ENCODE measurements around the gene GDAP1L1. TPM values are rescaled to one million over a fixed set of nuclear protein-coding genes. Genes with fewer than 3 reads are reported as not detected.
"Not testable (repeated sequence)": the region's sequence is repeated elsewhere in the genome, so short reads cannot be mapped to it uniquely, and the experiment has no call there.

Gene GDAP1L1
- total RNA-seq, 1 donor from 2014 or later, result not detected

GRCh38 chr20:44310664-44311639 lies 63.8 kb downstream of the GDAP1L1 start, which contains the start of gene FITM2:
TSS of gene FITM2 (minus strand) at chr20:44311202. CDS start at chr20:44311148, 54 bp downstream.
- no peaks in the 10 kb centered on the region for H3K9me3 ChIP-seq (ENCODE audit: control insufficient read depth in 3 of 3, low read length in 3 of 3)
- H3K9ac ChIP-seq (ENCODE audit: low read depth in 1 of 3, low read length in 3 of 3), result peak within 1 kb of the TSS; percentile 82 to 96 (median 86)
- peak within 1 kb of the TSS; percentile 91 to 100 (median 97) for H3K4me3 ChIP-seq (ENCODE audit: low read length in 3 of 3)
- H3K27me3 ChIP-seq (ENCODE audit: control insufficient read depth in 3 of 3, insufficient read depth in 3 of 3, low read length in 3 of 3), result no peaks in the 10 kb centered on the region
- H3K36me3 ChIP-seq (ENCODE audit: control insufficient read depth in 3 of 3, insufficient read depth in 3 of 3, low read length in 3 of 3), result peaks cover 6 to 9% (median 8%) of the 10 kb centered on the region in 3 donors
- H3K27ac ChIP-seq (ENCODE audit: low read depth, low read length), result peak within 1 kb of the TSS; percentile 73
- peaks cover 16 to 19% (median 16%) of the 10 kb centered on the region in 3 donors for H3K4me1 ChIP-seq (ENCODE audit: control insufficient read depth in 3 of 3, insufficient read depth in 3 of 3, low read length in 3 of 3)

- H3K9ac ChIP-seq (ENCODE audit: low read depth in 1 of 3, low read length in 3 of 3), result no peak overlapping the region
- no peaks in the 10 kb centered on the region for H3K9me3 ChIP-seq (ENCODE audit: control insufficient read depth in 3 of 3, low read length in 3 of 3)
- H3K36me3 ChIP-seq (ENCODE audit: control insufficient read depth in 3 of 3, insufficient read depth in 3 of 3, low read length in 3 of 3), result peaks cover 0 to 3% (median 0%) of the 10 kb centered on the region in 3 donors
- no peak overlapping the region for H3K27ac ChIP-seq (ENCODE audit: low read depth, low read length)
- H3K4me3 ChIP-seq (ENCODE audit: low read length in 3 of 3), result no peak overlapping the region
- no peaks in the 10 kb centered on the region for H3K27me3 ChIP-seq (ENCODE audit: control insufficient read depth in 3 of 3, insufficient read depth in 3 of 3, low read length in 3 of 3)
- peaks cover 9 to 13% (median 10%) of the 10 kb centered on the region in 3 donors for H3K4me1 ChIP-seq (ENCODE audit: control insufficient read depth in 3 of 3, insufficient read depth in 3 of 3, low read length in 3 of 3)
Observed at GRCh38 chr20:44314870-44315269, 67.8 kb downstream of the GDAP1L1 start.

DNA sequence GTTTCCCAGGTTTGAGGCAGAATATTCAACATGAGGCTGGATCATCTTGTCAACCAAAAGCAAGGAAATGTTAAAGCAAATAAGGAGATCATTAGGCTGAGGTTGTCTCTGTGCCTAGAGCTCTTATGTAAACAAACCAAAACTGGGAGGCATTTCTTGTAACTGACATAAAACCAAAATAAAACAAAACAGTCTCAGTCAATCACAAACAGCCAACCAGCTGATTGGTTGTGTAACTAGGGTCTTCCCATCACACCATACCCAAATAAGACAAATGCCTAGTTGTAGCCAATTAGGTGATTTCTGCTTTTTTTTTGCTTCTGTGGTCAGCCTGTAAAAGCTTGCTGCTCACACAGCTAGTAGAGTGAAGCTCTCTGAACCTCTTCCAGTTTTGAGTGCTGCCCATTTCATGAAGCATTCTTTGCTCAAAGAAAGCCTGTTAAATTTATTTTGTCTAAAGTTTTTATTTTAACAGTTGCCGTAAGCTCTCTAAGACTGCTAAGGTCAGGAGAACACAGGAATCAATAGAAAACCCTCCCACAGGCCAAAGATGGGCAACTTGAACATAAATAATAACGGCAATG lies 72.8 kb downstream of the GDAP1L1 start:
- Histone ChIP-seq H3K9me3 (ENCODE audit: control insufficient read depth in 3 of 3, low read length in 3 of 3) (no peaks in the 10 kb centered on the region), H3K27ac (ENCODE audit: low read depth, low read length) (no peak overlapping the region), H3K4me3 (ENCODE audit: low read length in 3 of 3) (no peak overlapping the region), H3K36me3 (ENCODE audit: control insufficient read depth in 3 of 3, insufficient read depth in 3 of 3, low read length in 3 of 3) (no peaks in the 10 kb centered on the region), H3K9ac (ENCODE audit: low read depth in 1 of 3, low read length in 3 of 3) (no peak overlapping the region), H3K4me1 (ENCODE audit: control insufficient read depth in 3 of 3, insufficient read depth in 3 of 3, low read length in 3 of 3) (no peaks in the 10 kb centered on the region), H3K27me3 (ENCODE audit: control insufficient read depth in 3 of 3, insufficient read depth in 3 of 3, low read length in 3 of 3) (peaks cover 0 to 5% (median 4%) of the 10 kb centered on the region in 3 donors)

DNA sequence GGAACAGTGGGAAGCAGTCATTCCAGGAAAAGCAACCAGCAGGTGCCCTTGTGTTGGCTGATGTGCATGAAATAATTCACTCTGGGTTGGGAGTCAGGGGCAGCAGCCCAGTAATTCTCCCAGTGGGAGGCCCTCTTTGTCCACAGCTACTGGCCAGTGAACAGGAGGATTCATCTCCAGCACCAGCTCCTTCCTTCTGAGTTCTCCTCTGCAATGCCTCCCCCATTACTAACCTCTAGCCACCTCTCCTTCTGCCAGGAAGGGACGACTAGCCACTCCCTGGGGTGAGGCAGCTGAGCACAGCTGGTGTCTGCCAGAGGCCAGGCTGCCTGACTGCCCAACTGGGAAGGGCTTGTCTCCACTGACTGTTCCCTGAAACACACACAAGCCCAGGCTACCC lies 77.2 kb downstream of the GDAP1L1 start:
- H3K36me3 ChIP-seq (ENCODE audit: control insufficient read depth in 3 of 3, insufficient read depth in 3 of 3, low read length in 3 of 3), result no peaks in the 10 kb centered on the region
- H3K27me3 ChIP-seq (ENCODE audit: control insufficient read depth in 3 of 3, insufficient read depth in 3 of 3, low read length in 3 of 3), result peaks cover 6 to 12% (median 8%) of the 10 kb centered on the region in 3 donors
- H3K4me1 ChIP-seq (ENCODE audit: control insufficient read depth in 3 of 3, insufficient read depth in 3 of 3, low read length in 3 of 3), result no peaks in the 10 kb centered on the region
- H3K9ac ChIP-seq (ENCODE audit: low read depth in 1 of 3, low read length in 3 of 3), result no peak overlapping the region
- no peak overlapping the region for H3K27ac ChIP-seq (ENCODE audit: low read depth, low read length)
- no peak overlapping the region for H3K4me3 ChIP-seq (ENCODE audit: low read length in 3 of 3)
- H3K9me3 ChIP-seq (ENCODE audit: control insufficient read depth in 3 of 3, low read length in 3 of 3), result no peaks in the 10 kb centered on the region

DNA sequence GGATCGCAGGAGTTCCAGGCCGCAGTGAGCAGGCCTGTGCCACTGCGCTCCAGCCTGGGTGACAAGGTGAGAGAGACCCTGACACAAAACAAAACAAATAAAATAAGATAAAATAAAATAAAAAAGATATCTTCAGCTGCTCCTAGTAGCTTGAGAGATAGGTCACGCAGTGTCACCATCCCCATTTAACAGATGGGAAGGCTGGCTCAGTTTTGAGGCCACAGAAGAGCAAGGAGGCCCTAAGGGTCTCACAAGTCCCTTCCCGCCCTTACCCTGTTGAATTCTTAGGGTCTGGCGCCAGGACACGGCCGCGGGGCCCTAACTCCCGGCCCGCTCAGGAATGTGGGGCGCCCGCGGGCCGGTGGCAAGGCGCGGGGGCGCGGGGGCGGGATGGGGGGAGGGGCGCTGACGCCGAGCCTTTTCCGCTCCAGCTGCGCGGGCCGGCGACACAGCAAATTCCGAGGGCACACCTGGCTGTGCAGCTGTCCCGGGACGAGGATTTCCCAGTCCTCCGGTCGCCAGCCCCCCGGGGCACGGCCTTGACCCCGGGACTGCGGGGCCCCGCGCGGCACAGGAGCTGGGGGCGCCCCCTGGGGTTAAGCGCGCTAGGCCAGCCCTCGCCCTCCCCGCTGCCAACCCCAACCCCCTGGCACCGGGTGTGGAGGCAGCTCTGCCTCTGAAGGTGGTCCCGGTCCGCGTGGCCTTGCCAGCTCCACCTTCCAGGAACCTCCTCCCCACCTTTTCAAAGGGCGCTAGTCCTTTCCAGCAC lies 79.5 kb downstream of the GDAP1L1 start:
- no peaks in the 10 kb centered on the region for H3K4me1 ChIP-seq (ENCODE audit: control insufficient read depth in 3 of 3, insufficient read depth in 3 of 3, low read length in 3 of 3)
- no peak overlapping the region for H3K9ac ChIP-seq (ENCODE audit: low read depth in 1 of 3, low read length in 3 of 3)
- H3K27ac ChIP-seq (ENCODE audit: low read depth, low read length), result no peak overlapping the region
- H3K4me3 ChIP-seq (ENCODE audit: low read length in 3 of 3), result no peak overlapping the region
- peaks cover 8 to 13% (median 12%) of the 10 kb centered on the region in 3 donors for H3K27me3 ChIP-seq (ENCODE audit: control insufficient read depth in 3 of 3, insufficient read depth in 3 of 3, low read length in 3 of 3)
- no peaks in the 10 kb centered on the region for H3K36me3 ChIP-seq (ENCODE audit: control insufficient read depth in 3 of 3, insufficient read depth in 3 of 3, low read length in 3 of 3)
- H3K9me3 ChIP-seq (ENCODE audit: control insufficient read depth in 3 of 3, low read length in 3 of 3), result no peaks in the 10 kb centered on the region

- not testable (repeated sequence) for H3K9me3 ChIP-seq (ENCODE audit: control insufficient read depth in 3 of 3, low read length in 3 of 3); H3K4me3 ChIP-seq (ENCODE audit: low read length in 3 of 3); H3K4me1 ChIP-seq (ENCODE audit: control insufficient read depth in 3 of 3, insufficient read depth in 3 of 3, low read length in 3 of 3); H3K36me3 ChIP-seq (ENCODE audit: control insufficient read depth in 3 of 3, insufficient read depth in 3 of 3, low read length in 3 of 3); H3K9ac ChIP-seq (ENCODE audit: low read depth in 1 of 3, low read length in 3 of 3); H3K27ac ChIP-seq (ENCODE audit: low read depth, low read length)
- peaks cover 8 to 14% (median 12%) of the 10 kb centered on the region in 3 donors for H3K27me3 ChIP-seq (ENCODE audit: control insufficient read depth in 3 of 3, insufficient read depth in 3 of 3, low read length in 3 of 3)
Observed at GRCh38 chr20:44327748-44328147, 80.6 kb downstream of the GDAP1L1 start.

DNA sequence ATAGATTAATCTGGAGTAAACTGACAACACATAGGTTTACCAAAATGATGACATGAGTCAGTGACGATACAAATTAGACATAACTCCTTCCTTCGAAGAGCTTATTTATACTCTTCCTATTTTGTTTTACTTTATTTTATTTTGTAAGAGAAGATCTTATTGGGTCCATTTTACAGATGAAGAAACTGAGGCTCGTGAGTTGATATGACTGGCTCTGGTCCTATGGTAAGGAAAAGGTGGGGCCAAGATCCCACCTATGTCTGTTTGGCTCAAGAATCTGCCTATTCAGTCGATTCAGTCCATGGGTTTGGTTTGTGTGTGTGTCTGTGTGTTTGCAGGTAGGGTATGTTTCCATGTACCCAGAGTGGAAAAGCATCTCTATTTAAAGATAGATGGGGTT lies 81.3 kb downstream of the GDAP1L1 start:
- no peaks in the 10 kb centered on the region for H3K4me1 ChIP-seq (ENCODE audit: control insufficient read depth in 3 of 3, insufficient read depth in 3 of 3, low read length in 3 of 3)
- no peak overlapping the region for H3K27ac ChIP-seq (ENCODE audit: low read depth, low read length)
- no peaks in the 10 kb centered on the region for H3K9me3 ChIP-seq (ENCODE audit: control insufficient read depth in 3 of 3, low read length in 3 of 3)
- no peak overlapping the region for H3K4me3 ChIP-seq (ENCODE audit: low read length in 3 of 3)
- H3K27me3 ChIP-seq (ENCODE audit: control insufficient read depth in 3 of 3, insufficient read depth in 3 of 3, low read length in 3 of 3), result peaks cover 11 to 14% (median 12%) of the 10 kb centered on the region in 3 donors
- H3K9ac ChIP-seq (ENCODE audit: low read depth in 1 of 3, low read length in 3 of 3), result no peak overlapping the region
- no peaks in the 10 kb centered on the region for H3K36me3 ChIP-seq (ENCODE audit: control insufficient read depth in 3 of 3, insufficient read depth in 3 of 3, low read length in 3 of 3)

Other genes with a start within 250 kb of the GDAP1L1 start
- gene JPH2, start 60.1 kb upstream of the GDAP1L1 start, total RNA-seq, result 85.1 TPM
- 31.3 TPM for gene OSER1, start 36.5 kb upstream of the GDAP1L1 start, total RNA-seq
- 9.9 TPM for gene FITM2, start 63.9 kb downstream of the GDAP1L1 start, total RNA-seq
- not detected for gene R3HDML, start 89.7 kb downstream of the GDAP1L1 start, total RNA-seq
- not detected for gene HNF4A, start 108.4 kb downstream of the GDAP1L1 start, total RNA-seq
- gene TTPAL, start 228.6 kb downstream of the GDAP1L1 start, total RNA-seq, result 3.1 TPM